Measurements from ENCODE around the gene ZNRF1. TPM values are rescaled to one million over a fixed set of nuclear protein-coding genes. Genes with fewer than 3 reads are reported as not detected.
A peak's percentile ranks its signal among the peaks of the same experiment; 100 is the strongest.

The ZNRF1 gene
- total and polyA plus RNA-seq, 10 of the 15 experiments (the other 5 are each of a cell fraction or from before 2014, with no cell fraction given): 5.8 to 25.9 (median 14.3) TPM

GRCh38 chr16:75053791-75054555 is 55.1 kb downstream of the ZNRF1 start:
- Histone ChIP-seq H3K4me3 (no peak overlapping the region), H4K20me1 (ENCODE audit: control insufficient read depth, insufficient read depth) (no peaks in the 10 kb centered on the region), H3K79me2 (ENCODE audit: control insufficient read depth, insufficient read depth, low read length) (peaks cover 2% of the 10 kb centered on the region), H2AFZ (ENCODE audit: control insufficient read depth, low read depth, low read length) (no peak overlapping the region), H3K4me2 (ENCODE audit: control insufficient read depth, insufficient read depth) (no peak overlapping the region), H3K36me3 (ENCODE audit: control insufficient read depth in 2 of 2, insufficient read depth in 2 of 2, low read length in 1 of 2) (no peaks in the 10 kb centered on the region), H3K9ac (ENCODE audit: control insufficient read depth, insufficient read depth, low read length) (no peak overlapping the region), H3K9me3 (replicated peaks; ENCODE audit: control insufficient read depth, insufficient read depth, low read length) (no peaks in the 10 kb centered on the region; the same call in 2 of the 3 replicates), H3K27ac (ENCODE audit: control insufficient read depth, insufficient read depth) (no peak overlapping the region), H3K4me1 (ENCODE audit: control insufficient read depth, insufficient read depth, low read length) (0 out of 2 replicates have a peak, but pooled peaks cover 8% of the 10 kb centered on the region), H3K27me3 (replicated peaks in 1 of 2; ENCODE audit: control insufficient read depth in 2 of 2, insufficient read depth in 2 of 2, low read length in 1 of 2) (no peaks in the 10 kb centered on the region)
- intact Hi-C loops (cut with micrococcal nuclease; ENCODE audit: unreplicated experiment) (no loop called here), in situ Hi-C loops (cut with MboI) (no loop called here)
- no peak for DNase-seq (ENCODE audit: low read depth, low spot score)
- ChIA-PET POLR2A (interaction anchor here (0.5 to 0.8 kb wide), 3 partner anchors 8 to 35 kb away, joined by 3 to 4 read pairs (median 3); no protein-coding TSS in a partner anchor), CTCF (interaction anchor here (1.1 to 1.7 kb wide), 3 partner anchors 9 to 42 kb away, joined by 3 to 4 read pairs (median 3); no protein-coding TSS in a partner anchor), RAD21 (ENCODE audit: unreplicated experiment) (no interaction called here), SMC1A (ENCODE audit: uncharacterized antibody, unreplicated experiment) (interaction anchor here (0.6 kb wide), 1 partner anchor 10 kb away, joined by 3 read pairs; no protein-coding TSS in a partner anchor)
- FAIRE-seq: peak; percentile 27
- BruUV-seq (replicated peaks): no TSS peak
- WGBS (ENCODE audit: insufficient coverage, insufficient replicate concordance, low lambda C conversion rate, missing lambda C conversion rate): 93% methylated on average over 4 of the region's 4 CpGs
- TF ChIP-seq CUX1 (IDR thresholded peaks at IDR 0.05; ENCODE audit: insufficient replicate concordance, low read depth, low read length): no peak
- no peak for TF ChIP-seq E2F4 (IDR thresholded peaks at IDR 0.05; ENCODE audit: low read depth, low read length)
- no peak for TF ChIP-seq BRCA1 (IDR thresholded peaks at IDR 0.05; ENCODE audit: low read depth, low read length)
- no peak for TF ChIP-seq CEBPB (IDR thresholded peaks at IDR 0.05; ENCODE audit: borderline replicate concordance in 1 of 2, low read depth in 2 of 2, low read length in 2 of 2)
- TF ChIP-seq JUND (IDR thresholded peaks at IDR 0.05; ENCODE audit: low read depth, low read length): no peak
- TF ChIP-seq ZBTB11 (CRISPR knock-in tag; IDR thresholded peaks at IDR 0.05): no peak
- TF ChIP-seq RUNX3 (IDR thresholded peaks at IDR 0.05; ENCODE audit: low read length): no peak
- TF ChIP-seq NKRF (conservative IDR thresholded peaks at IDR 0.05): no peak
- ATAC-seq: no peak

All from GM12878 (cell line).